DMS153 (cell line): ENCODE results near the gene NDRG3.
A peak's percentile ranks its signal among the peaks of the same experiment; 100 is the strongest.

ENCODE experiments used
- DNase-seq: peaks from one replicate; lab custom pipeline; 2025; lab: John Stamatoyannopoulos, UW

Gene NDRG3

GRCh38 chr20:36745927-36746659 is at the start of gene NDRG3:
Gene NDRG3, minus strand, starts transcription at chr20:36746090. Its CDS starts 24,355 bp downstream, at chr20:36721735.
- peak; percentile 88 for DNase-seq

DNA sequence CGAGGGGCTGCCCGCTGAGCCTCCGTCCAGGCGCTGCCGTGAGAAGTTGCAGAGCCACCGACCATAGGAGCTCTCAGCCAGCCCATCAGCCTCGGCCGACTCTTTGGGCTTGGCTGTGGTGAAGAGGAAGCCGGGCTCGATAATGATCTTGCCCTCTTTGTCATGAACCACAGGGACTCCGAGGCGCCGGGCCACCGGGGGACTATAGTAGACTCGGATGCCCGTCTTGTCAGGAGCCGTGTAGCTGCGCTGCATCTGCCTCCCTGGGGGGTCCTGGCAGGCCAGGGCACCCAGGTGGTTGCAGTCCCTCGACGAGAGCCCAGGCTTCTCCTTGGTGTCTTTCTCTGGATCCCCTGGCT is 48.2 kb upstream of the NDRG3 start:
- DNase-seq: no peak

DNA sequence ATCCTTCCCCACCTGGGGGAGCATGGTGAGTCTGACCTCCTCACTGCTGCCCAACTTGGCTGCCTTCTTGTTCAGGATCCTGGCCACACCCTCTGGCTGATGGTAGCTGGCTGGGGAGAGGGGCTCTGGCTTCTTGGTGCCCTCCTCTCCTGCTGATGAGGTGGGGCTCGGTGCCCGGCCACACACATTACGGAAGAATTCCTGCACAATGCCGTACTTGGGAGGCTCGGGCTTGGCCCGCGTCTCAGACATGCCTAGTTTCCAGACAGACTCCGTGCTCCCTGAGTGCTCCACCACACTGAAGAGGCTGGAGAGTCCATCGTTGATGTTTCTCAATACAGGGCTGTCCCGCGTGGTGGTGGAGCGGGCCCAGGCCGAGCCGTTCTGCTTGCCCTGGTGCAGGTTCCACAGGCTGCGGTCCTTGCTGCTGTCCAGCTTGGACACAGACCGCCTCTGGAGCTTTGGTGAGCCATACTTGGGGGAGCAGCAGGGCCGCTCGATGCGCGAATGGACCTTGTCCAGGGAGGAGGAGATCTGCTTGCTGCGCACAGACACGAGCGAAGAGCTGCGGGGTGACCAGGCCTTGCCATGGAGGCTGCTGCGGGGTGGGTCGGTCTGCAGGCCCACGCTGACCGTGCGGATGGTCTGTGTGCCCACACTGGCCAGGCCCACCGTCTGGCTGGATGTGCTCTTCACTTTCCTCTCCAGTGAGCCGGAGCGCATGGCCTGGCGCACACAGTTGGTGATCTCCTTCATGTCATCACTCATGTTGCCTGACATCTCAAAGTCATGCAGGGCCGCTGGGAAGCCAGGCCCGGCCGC is 47.6 kb upstream of the NDRG3 start:
- DNase-seq: no peak

DNA sequence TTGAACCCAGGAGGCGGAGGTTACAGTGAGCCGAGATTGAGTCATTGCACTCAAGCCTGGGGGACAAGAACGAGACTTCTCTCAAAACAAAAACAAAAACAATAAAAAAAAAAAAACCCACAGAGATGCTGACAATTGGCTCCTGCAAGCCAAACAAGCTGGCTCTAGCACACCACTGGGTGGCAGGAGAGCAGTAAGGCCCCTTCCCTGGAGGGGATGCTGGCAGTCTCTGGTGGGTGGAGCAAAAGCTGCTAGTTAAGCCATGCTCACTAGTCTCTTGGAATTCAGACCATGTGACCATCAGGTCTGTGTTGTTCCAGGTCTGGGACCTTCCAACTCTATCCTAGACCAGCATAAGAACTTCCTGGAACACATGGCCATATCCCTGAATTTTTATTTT is 46.5 kb upstream of the NDRG3 start:
- no peak for DNase-seq

DNA sequence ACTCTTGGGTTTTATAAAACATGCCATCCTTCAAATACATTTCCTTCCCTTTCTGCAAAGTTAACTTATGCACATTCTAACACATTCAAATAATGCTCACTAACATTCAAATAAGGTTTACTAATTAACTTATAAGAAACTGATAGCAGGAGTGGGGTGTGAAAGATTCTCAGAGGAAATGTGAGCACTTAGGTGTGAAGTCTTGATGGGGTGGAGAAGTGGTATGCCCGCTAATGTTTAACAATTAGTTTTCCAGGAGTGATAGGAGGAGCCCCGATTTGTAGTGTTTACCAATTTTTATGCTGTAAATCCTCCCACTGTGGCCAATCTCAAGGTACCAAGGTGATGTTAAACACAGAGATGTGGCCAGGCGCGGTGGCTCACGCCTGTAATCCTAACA is 46.0 kb upstream of the NDRG3 start:
- DNase-seq: no peak

- DNase-seq: no peak
These were observed 40.8 kb upstream of the NDRG3 start for GRCh38 chr20:36786663-36787062.

- DNase-seq: no peak
These were observed 40.4 kb upstream of the NDRG3 start for GRCh38 chr20:36786246-36786645.

DNA sequence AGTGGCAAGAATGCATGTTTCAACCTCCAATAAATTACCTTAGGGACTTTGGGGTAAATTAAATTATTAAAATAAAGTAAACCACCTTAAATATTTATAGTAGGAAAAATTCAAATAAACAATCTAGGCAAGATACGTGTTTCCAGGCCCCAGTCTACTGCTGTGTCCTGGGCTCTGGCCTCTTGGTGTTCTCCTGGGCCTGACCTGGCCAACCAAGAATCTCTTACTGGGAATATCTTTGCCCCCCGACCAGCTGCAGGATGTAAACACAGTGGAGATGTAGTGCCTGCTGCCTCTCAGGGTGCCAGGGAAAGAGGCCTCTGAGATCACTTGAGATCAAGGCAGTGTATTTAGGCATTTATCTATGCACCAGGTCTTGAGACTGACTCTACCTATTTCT is 39.4 kb upstream of the NDRG3 start:
- no peak for DNase-seq

DNA sequence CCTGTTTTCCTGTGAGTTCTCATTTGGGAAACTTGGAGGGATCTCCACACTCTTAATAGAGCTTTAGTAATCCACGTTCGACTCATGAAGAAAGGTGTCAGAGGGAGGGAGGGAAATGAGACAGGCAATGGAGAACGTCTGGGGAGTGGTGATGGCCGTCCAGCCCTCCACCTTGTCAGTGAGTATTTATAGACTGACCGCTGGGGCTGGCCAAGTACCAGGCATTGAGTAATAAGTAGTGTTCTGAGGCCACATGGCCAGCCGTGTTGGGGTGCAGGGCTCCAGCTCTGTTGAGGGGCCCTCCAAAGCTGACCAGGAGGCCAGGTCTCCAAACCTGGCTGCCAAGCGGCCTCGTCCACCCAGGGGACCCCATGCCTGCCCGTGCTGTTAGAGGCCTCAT is 39.0 kb upstream of the NDRG3 start:
- DNase-seq: no peak

GRCh38 chr20:36784116-36784515 is 38.2 kb upstream of the NDRG3 start:
- DNase-seq: no peak

- DNase-seq: no peak
These were observed 33.8 kb upstream of the NDRG3 start for GRCh38 chr20:36779656-36780025.

- DNase-seq: no peak
These were observed 33.2 kb upstream of the NDRG3 start for GRCh38 chr20:36778831-36779655.

GRCh38 chr20:36777576-36777975 is 31.7 kb upstream of the NDRG3 start:
- DNase-seq: no peak

DNA sequence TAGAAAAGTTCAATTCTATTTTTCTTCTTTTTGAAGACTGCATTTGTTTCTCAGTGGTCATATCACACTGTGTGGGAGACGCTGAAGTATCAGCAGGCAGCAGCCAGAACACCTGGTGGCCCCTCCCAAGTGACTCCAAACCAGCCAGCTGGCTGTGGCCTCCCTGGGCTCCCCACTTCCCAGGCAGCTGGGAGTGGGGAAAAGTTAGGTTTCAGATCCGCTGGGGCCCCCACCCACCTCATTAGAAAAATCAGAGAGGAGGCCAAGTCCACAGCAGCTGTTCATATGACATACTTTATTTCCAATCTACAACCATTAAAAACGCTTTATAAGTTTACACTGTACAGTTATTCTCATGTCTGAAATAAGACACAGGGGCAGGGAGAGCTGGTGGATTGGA is 31.3 kb upstream of the NDRG3 start:
- no peak for DNase-seq

DNA sequence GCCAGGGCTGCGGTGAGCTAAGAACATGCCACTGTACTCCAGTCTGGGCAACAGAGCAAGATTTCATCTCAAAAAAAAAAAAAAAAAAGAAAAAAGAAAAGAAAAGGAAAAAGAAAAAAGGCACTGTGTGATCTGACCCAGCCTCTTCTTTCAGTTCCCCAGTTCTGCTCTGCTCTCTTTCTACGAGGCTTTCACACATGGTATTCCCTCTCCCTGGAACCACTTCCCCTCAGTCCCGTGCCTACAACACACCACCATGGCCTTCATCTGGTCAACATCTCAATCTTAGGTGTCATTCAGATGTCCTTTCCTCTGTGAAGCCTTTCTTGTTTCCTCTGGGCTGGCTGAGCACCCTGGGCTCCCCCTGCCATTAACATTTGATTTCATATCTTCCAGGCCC is 29.9 kb upstream of the NDRG3 start:
- DNase-seq: no peak

DNA sequence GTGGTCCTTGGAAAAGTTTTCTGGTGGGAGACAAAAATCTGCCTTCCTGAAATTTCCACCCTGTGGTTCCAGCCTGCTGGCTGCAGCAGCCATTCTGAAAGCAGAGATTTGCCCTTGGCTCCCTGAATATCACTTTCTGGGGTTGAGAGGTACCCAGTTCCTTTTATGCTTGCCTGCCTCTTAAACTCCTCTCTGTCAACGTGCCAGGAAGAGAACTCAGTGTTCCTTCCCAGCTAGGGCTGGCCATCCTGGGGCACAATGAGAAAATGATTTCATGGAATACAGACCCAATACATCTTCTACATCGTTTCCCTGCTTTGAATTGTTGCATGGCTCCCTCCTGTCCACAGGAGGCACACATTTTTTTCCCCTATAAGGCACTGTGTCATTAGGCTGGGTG is 29.3 kb upstream of the NDRG3 start:
- DNase-seq: no peak

- peak; percentile 96 for DNase-seq
These were observed 27.9 kb upstream of the NDRG3 start, which contains the start of gene DSN1 for GRCh38 chr20:36773597-36774390. Gene DSN1, minus strand, starts transcription at chr20:36773763. Its CDS starts 2,305 bp downstream, at chr20:36771458.

GRCh38 chr20:36773107-36773596 is 27.3 kb upstream of the NDRG3 start:
- DNase-seq: no peak

GRCh38 chr20:36770680-36771079 is 24.8 kb upstream of the NDRG3 start:
- DNase-seq: no peak

GRCh38 chr20:36768768-36769430 is 23.0 kb upstream of the NDRG3 start:
- DNase-seq: no peak

DNA sequence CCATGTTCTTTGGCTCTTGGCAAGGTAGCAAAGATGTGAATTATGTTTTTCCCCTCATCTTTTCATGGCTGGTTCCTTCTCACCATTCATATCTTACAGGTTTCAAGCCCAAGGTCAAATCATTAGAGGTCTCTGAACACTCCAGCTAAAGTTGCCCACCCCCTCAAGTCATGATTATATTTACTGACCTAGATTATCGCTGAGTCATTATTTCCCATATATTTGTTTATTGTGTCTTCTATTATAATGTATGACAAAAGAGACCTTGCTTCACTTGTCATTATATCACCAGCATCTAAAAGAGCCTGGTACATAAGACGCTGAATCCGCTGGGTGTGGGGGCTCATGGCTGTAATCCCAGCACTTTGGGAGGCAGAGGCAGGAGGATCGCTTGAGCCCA is 15.2 kb upstream of the NDRG3 start:
- DNase-seq: no peak
